ENCODE measurements around the gene UBL4B.

UBL4B gene

DNA sequence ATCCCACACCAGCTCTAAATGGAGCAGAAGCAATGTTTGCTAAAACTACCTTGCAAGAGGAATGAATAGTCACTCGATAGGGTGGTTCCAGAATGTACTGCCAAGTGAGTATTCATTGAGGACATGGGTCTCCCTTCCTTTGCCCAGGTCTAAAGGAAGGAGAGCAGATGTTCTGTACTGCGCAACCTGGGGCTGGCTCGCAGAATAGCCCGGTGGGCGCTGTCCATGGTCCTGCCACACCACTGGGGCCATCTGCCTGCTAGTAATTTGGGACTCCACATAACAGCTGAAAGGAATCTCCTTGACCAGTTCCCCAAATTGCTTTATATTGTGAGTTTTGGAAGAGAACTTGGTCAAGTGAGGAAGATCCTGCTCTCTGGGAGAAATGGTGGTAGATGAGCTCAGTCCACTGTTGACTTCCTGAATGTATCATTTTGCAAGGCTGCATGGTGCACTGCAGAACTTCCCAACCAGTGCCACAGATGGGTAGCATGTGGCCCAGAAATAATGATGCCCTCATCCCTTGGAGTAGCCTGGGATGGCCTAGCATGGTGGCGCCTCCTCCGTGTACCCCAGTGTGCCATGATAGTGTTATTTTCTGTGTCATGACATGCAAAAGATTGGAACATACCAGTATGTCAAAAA lies 43.8 kb downstream of the UBL4B start:
- peak; percentile 12 for DNase-seq (ENCODE audit: low read depth)

DNA sequence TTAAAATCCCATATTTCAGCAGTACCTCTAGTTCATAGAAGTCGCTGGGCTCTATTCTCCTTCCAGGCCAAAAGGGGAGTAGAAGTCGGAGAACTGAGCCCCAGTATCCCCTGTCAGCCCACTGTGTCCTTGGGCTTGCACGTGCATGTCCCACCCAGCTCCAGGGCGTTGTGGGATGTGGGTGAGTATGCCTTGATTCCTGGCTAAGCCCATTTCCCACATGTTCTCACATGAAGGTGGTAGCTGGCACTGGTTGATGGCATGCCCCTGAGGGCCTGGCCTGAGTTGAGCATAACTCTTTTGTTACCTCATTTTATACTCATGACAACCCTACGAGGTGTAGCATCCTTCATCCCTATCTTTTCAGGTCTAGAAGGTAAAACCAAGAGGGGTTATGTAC lies 46.0 kb downstream of the UBL4B start:
- DNase-seq (ENCODE audit: low read depth) = no peak

DNA sequence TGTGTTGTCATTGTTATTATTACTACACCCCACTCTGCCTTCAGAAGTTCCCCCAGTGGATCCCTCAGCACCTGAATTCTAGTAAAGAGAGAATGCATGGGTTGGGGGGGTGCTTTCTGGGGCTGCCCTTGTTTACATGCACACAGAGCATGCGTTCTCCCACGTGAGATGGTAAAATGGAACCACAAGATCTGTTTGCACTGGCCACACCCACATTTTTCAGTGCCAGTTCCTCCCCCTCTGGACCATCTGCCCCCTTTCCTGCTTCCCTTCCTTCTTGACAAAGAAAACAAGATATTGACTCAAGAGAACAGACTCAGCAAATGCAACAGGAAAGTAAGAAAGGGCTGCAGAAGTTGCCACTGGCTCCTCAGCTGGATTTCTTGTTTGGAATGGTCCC lies 46.9 kb downstream of the UBL4B start:
- DNase-seq (ENCODE audit: low read depth) = no peak

DNA sequence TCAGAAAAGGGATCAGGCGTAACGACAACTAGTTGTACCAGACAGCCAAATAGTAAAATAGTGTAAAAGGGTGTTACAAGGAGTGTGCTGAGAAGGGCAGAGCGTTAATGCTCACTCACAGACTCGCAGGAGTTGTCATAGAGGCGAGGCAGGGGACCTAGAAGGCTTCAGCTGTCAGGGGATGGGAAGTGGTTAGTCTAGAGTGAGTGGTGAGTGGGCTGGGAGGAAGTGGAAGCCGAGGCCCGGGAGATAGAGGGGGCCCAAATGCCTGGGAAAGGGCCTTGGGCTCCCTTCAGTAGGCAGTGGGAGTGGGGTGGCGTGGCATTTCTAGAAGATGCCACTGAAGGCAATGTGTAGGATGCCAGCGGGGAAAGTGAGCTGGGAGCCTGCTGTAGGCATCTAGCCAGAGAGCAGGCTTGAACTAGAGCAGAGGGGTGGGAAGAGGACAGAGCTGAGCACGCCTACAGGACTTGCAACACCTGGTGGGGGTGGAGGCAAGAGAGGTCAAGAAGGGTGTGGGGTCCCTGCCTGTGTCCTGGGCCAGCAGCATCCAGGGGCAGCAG lies 48.4 kb downstream of the UBL4B start:
- DNase-seq (ENCODE audit: low read depth) = no peak

DNA sequence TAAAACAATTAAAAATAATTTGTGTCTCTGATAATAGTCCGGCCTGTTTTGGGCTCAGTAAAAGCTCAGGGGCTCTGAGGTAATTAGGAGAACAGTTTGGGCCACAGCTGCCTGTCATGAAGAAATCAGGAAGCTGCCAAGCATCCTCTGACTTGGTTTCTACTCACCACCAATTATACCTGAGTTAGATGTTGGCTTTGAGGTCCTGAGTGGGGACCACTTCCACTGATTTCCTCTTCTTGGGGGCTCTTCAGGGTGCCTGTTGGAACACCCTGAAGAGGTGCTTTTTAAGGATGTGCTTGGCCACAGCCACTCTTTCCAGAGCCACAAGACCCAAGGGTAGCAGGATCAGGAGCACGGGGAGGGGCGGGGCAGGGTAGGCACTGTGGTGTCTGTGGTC lies 48.9 kb downstream of the UBL4B start:
- DNase-seq (ENCODE audit: low read depth) = no peak

DNA sequence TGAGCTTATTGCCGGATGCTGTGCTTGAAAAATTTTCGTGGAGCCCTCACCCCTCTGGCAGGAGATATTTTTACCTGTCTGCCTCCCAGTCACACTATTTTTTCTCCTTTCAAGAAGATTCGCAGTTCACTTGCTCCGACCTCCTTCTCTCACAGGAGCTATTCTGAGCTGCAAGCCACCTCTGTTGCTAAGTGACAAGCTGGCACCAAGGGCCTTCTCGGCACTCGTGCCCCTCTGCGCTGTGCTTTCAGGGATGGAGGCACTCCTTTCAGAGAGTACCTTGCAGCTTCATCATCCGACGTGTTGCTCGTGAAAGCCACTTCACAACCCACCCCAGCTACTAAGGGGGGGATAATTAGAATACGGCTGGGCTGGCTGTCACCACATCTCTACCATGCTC lies 49.6 kb downstream of the UBL4B start:
- DNase-seq (ENCODE audit: low read depth) = no peak

Measured in activated T-helper 1 cell treated with Interleukin-2 at 50 U/mL for 16 hours (primary cell).